ENCODE results near the gene MGMT.

MGMT gene

DNA sequence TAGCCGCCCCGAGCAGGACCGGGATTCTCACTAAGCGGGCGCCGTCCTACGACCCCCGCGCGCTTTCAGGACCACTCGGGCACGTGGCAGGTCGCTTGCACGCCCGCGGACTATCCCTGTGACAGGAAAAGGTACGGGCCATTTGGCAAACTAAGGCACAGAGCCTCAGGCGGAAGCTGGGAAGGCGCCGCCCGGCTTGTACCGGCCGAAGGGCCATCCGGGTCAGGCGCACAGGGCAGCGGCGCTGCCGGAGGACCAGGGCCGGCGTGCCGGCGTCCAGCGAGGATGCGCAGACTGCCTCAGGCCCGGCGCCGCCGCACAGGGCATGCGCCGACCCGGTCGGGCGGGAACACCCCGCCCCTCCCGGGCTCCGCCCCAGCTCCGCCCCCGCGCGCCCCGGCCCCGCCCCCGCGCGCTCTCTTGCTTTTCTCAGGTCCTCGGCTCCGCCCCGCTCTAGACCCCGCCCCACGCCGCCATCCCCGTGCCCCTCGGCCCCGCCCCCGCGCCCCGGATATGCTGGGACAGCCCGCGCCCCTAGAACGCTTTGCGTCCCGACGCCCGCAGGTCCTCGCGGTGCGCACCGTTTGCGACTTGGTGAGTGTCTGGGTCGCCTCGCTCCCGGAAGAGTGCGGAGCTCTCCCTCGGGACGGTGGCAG lies at the start of gene MGMT:
MGMT (plus strand) TSS at position 539 of the 656 bp plus-strand sequence.
- no peak within 1 kb of the TSS for H3K27ac ChIP-seq

DNA sequence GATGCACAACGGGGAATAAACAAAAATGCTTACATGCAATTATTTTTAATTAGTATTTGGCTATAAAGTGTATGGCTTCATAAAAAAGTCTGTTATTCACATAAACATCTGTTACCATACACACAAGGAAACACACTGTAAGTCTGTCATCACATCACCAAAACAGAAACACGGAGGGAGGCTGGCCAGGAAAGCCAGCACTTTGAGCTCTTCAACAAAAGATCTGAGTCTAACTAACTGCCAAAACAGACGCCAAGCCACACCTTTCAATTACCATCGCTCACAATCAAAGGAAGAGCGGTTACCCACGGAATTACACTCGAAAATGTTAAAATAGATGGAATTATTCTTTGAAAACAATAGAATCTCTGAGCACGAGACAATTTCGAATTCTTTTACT lies 49.2 kb upstream of the MGMT start:
- no peak overlapping the region for H3K27ac ChIP-seq
- TF ChIP-seq, protein P1, sequence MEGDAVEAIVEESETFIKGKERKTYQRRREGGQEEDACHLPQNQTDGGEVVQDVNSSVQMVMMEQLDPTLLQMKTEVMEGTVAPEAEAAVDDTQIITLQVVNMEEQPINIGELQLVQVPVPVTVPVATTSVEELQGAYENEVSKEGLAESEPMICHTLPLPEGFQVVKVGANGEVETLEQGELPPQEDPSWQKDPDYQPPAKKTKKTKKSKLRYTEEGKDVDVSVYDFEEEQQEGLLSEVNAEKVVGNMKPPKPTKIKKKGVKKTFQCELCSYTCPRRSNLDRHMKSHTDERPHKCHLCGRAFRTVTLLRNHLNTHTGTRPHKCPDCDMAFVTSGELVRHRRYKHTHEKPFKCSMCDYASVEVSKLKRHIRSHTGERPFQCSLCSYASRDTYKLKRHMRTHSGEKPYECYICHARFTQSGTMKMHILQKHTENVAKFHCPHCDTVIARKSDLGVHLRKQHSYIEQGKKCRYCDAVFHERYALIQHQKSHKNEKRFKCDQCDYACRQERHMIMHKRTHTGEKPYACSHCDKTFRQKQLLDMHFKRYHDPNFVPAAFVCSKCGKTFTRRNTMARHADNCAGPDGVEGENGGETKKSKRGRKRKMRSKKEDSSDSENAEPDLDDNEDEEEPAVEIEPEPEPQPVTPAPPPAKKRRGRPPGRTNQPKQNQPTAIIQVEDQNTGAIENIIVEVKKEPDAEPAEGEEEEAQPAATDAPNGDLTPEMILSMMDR (IDR thresholded peaks at IDR 0.05), result no peak
- TF ChIP-seq ZFX (IDR thresholded peaks at IDR 0.05; ENCODE audit: borderline replicate concordance), result no peak

More for the DNA sequence above, at the start of gene MGMT:
- TF ChIP-seq, protein P1 (IDR thresholded peaks at IDR 0.05), result no peak
- no peak for TF ChIP-seq ZFX (IDR thresholded peaks at IDR 0.05; ENCODE audit: borderline replicate concordance)

DNA sequence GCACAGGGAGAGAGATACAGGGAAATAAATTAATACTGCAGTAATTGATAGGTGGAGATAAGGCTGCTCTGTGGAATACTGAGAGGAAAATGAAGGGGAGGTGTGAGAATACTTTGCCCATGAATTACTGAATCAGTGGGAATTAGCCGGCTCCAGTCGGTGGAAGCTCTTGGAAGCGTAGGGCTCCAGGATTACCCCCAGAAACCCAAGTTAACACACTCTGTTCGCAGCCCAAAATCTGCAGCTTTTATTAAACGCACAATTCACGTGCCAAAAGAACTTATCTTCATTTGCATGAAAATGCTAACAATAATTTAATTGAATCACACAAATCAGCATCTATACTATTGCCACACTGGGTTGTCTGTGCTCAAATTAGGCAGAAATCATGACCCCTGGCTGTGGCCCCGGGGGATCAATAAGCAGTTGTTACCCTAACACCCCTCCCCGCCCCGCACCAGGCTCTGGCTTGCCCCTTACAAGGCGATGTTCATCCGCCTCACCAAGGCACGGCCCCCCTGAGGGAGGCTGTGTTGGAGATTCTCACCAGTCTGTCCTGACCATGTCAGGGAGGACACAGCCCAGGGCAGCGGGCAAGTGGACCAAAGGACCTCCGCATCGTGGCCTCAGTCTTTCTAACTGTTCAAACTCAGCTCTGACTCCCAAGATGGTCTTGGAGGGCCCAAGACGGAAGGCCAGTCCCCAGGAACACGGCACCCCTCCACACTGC lies 48.4 kb upstream of the MGMT start:
- TF ChIP-seq, protein P1 (IDR thresholded peaks at IDR 0.05), result no peak
- no peak for TF ChIP-seq ZFX (IDR thresholded peaks at IDR 0.05; ENCODE audit: borderline replicate concordance)

DNA sequence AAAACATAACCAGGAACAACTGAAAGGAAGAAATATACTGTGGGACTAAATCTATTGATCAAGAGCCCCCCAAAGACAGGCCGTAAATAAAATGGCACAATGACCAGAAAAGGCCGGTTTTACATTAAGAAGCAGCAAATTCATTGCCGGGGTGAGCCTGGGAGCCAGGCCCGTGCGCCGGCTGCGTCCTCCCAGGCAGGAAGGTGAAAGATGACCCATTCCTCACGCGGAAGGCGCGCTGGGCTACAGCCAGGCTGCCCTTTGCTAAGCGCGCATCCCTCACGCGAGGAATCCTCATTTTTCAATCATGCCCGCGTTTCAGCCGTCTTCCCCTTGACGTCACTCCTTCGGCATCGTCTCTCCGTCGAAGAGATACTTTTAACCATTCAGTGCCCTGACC lies 47.6 kb upstream of the MGMT start:
- TF ChIP-seq, protein P1 (IDR thresholded peaks at IDR 0.05), result no peak
- no peak for TF ChIP-seq ZFX (IDR thresholded peaks at IDR 0.05; ENCODE audit: borderline replicate concordance)
- no peak overlapping the region for H3K27ac ChIP-seq

More for the DNA sequence above, 48.4 kb upstream of the MGMT start:
- no peak overlapping the region for H3K27ac ChIP-seq

DNA sequence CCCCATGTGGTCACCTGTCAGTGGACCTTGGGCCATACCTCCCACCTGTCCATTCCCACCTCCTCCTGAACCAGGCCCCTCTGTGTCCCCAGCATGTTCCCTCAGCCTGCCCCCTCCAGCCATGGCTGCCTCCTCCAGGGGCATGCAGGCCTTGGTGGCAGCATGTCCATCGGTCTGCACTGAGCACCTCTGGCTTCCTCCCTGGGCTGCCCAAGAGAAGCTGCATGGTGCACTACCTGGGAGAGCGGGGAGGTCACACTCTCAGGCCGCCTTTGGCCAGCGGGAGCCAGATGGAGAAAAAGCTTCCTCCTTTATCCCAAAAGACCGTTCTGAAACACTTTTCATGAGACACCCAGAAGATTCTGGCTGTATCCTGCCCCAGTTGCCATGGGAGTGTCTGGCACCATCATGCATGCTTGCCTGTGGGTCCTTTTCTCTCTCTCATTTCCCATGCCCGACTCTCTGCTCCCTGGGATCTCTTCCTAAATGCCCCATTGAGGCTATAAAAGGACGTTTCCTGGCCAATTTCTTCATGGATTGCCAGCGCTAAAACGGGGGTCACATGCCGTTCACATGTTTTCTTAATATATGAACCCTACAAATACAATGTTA lies 45.5 kb upstream of the MGMT start:
- no peak for TF ChIP-seq ZFX (IDR thresholded peaks at IDR 0.05; ENCODE audit: borderline replicate concordance)
- TF ChIP-seq, protein P1 (IDR thresholded peaks at IDR 0.05), result no peak
- no peak overlapping the region for H3K27ac ChIP-seq

DNA sequence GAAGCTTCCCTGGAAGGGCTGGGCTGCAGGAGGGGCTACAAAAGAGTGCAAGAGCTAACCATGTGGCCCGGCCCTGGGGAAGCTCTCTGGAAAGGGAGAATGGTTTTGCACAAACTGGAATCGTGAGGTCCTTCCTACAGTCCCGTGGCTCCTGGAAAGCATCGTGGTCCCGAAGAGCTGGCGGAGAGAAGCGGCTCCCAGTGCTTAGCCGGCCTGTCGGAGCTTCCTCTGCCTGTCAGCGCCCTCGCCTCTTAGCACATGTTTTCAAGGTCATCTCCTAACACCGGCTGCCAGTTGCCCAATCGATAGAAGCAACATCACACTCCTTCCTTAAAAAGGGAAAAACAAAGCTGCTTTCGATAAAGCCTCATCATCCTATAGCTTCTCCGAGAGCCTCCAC lies 42.1 kb upstream of the MGMT start:
- H3K27ac ChIP-seq, result no peak overlapping the region
- TF ChIP-seq, protein P1 (IDR thresholded peaks at IDR 0.05), result no peak
- TF ChIP-seq ZFX (IDR thresholded peaks at IDR 0.05; ENCODE audit: borderline replicate concordance), result no peak

DNA sequence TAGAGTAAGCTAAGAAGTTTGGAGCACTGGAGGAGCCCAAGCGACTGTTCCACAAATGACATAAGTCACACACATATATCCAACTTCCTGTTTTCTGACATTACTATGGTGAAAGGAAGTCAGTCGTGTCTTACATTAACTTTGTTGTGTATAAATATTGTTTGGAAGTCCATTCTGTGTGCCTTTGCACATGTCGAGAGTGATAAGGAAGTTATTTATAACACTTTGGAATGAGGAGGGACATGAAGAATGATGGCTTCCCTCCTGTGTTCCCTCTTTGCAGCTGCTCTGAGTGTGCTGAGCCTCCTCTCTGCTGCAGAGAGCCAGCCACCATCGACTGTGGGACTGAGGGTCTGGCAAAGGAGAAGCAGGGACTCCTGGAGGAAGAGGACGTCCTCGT lies 40.4 kb upstream of the MGMT start:
- H3K27ac ChIP-seq, result no peak overlapping the region
- TF ChIP-seq ZFX (IDR thresholded peaks at IDR 0.05; ENCODE audit: borderline replicate concordance), result no peak
- TF ChIP-seq, protein P1 (IDR thresholded peaks at IDR 0.05), result no peak

Data from 22Rv1 (cell line).